Measurements from ENCODE around the gene HYAL2.
"Not testable (repeated sequence)": the region's sequence is repeated elsewhere in the genome, so short reads cannot be mapped to it uniquely, and the experiment has no call there.

HYAL2 gene

DNA sequence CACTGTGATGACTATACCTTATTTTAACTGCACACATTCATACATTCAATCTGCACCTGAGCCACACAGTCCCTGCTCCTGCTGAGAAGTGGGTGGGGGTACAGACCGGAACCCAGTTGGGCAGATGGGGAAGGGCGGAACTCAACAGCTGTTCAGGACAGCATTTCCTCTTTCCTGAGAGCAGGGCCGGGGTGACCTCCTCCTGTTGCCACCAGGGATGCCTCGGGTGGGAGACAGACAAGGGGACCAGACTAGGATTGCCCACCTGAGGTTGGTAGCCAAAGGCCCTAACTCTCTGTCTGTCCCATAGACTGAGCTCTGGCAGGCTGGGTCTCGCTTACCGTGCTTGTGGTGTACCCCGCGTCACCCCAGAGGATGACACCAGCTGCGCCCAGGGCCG is 3.9 kb downstream of the HYAL2 start:
- no peaks in the 10 kb centered on the region for H3K27me3 ChIP-seq (ENCODE audit: low read depth, low read length)
- no peaks in the 10 kb centered on the region for H3K9me3 ChIP-seq (ENCODE audit: control insufficient read depth in 1 of 2, low read length in 2 of 2)
- no peak overlapping the region for H3K27ac ChIP-seq (ENCODE audit: low read length)
- peaks cover 19 to 51% of the 10 kb centered on the region in 2 donors for H3K4me1 ChIP-seq (ENCODE audit: control insufficient read depth in 1 of 2, insufficient read depth in 2 of 2, low read length in 2 of 2)
- peak overlapping the region; percentile 30 to 87 for H3K4me3 ChIP-seq (ENCODE audit: low read depth in 1 of 2, low read length in 2 of 2)
- peaks cover 14 to 17% of the 10 kb centered on the region in 2 donors for H3K36me3 ChIP-seq (ENCODE audit: control insufficient read depth in 1 of 2, insufficient read depth in 2 of 2, low read length in 2 of 2)

DNA sequence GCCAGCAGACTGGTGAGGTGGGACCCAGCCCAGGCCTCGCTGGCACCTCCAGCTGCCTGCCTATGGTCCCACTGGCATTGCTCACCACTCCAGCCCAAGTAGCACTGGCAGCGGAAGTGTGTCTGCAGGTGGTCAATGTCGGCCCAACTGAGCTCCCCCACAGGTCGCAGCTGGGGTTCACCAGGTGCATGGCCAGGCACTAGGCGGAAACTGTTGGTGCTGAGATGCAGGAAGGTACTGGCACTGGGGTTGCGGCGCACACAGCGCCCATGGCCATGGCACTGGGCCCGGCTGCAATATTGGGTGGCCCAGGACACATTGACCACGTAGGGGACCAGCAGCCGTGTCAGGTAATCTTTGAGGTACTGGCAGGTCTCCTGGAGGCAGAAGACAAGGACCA is 4.4 kb downstream of the HYAL2 start:
- Histone ChIP-seq H3K27ac (ENCODE audit: low read length) (no peak overlapping the region), H3K9me3 (ENCODE audit: control insufficient read depth in 1 of 2, low read length in 2 of 2) (no peaks in the 10 kb centered on the region), H3K36me3 (ENCODE audit: control insufficient read depth in 1 of 2, insufficient read depth in 2 of 2, low read length in 2 of 2) (peaks cover 14 to 17% of the 10 kb centered on the region in 2 donors), H3K4me3 (ENCODE audit: low read depth in 1 of 2, low read length in 2 of 2) (peak overlapping the region; percentile 30 to 87), H3K4me1 (ENCODE audit: control insufficient read depth in 1 of 2, insufficient read depth in 2 of 2, low read length in 2 of 2) (peaks cover 19 to 50% of the 10 kb centered on the region in 2 donors), H3K27me3 (ENCODE audit: low read depth, low read length) (no peaks in the 10 kb centered on the region)

- peak overlapping the region; percentile 67 for H3K27ac ChIP-seq (ENCODE audit: low read length)
- H3K27me3 ChIP-seq (ENCODE audit: low read depth, low read length) = no peaks in the 10 kb centered on the region
- peaks cover 14 to 17% of the 10 kb centered on the region in 2 donors for H3K36me3 ChIP-seq (ENCODE audit: control insufficient read depth in 1 of 2, insufficient read depth in 2 of 2, low read length in 2 of 2)
- H3K4me1 ChIP-seq (ENCODE audit: control insufficient read depth in 1 of 2, insufficient read depth in 2 of 2, low read length in 2 of 2) = peaks cover 19 to 43% of the 10 kb centered on the region in 2 donors
- H3K9me3 ChIP-seq (ENCODE audit: control insufficient read depth in 1 of 2, low read length in 2 of 2) = no peaks in the 10 kb centered on the region
- no peak overlapping the region for H3K4me3 ChIP-seq (ENCODE audit: low read depth in 1 of 2, low read length in 2 of 2)
Observed at GRCh38 chr3:50317300-50317699, 5.2 kb downstream of the HYAL2 start.

DNA sequence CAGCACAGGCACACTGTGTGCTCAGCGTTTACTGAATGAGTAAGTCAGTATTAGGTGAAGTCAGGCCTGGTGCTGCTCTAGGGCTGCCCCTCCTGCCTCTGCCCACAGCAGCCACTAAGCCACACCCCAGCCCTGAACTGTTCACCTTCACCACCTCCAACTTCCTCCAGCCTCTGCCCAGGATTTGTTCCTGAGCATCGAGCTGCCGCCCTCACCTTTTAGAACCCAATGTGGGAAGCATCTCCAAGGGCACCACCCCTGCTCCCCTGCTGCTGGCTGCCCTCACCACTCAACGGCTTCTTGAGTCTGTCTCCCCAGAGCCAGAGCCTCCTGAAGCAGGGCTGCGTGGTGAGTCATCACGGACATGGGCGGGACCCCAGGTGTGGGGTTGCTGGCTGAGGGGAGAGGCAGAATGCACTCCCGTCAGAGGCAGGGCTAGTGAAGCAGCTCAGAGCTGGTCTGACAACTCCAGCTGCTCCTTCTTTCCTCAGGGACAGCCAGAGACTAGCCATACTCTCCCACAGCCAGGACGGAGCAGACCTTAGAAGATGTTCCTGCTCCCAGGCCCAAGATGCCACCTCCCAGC is 5.8 kb downstream of the HYAL2 start:
- Histone ChIP-seq H3K27me3 (ENCODE audit: low read depth, low read length) (no peaks in the 10 kb centered on the region), H3K4me1 (ENCODE audit: control insufficient read depth in 1 of 2, insufficient read depth in 2 of 2, low read length in 2 of 2) (peaks cover 19 to 37% of the 10 kb centered on the region in 2 donors), H3K27ac (ENCODE audit: low read length) (peak overlapping the region; percentile 67), H3K9me3 (ENCODE audit: control insufficient read depth in 1 of 2, low read length in 2 of 2) (no peaks in the 10 kb centered on the region), H3K4me3 (ENCODE audit: low read depth in 1 of 2, low read length in 2 of 2) (no peak overlapping the region), H3K36me3 (ENCODE audit: control insufficient read depth in 1 of 2, insufficient read depth in 2 of 2, low read length in 2 of 2) (peaks cover 14 to 17% of the 10 kb centered on the region in 2 donors)

GRCh38 chr3:50314816-50315215 is 7.7 kb downstream of the HYAL2 start:
- Histone ChIP-seq H3K36me3 (ENCODE audit: control insufficient read depth in 1 of 2, insufficient read depth in 2 of 2, low read length in 2 of 2) (peaks cover 14 to 15% of the 10 kb centered on the region in 2 donors), H3K4me3 (ENCODE audit: low read depth in 1 of 2, low read length in 2 of 2) (no peak overlapping the region), H3K9me3 (ENCODE audit: control insufficient read depth in 1 of 2, low read length in 2 of 2) (no peaks in the 10 kb centered on the region), H3K27me3 (ENCODE audit: low read depth, low read length) (no peaks in the 10 kb centered on the region), H3K4me1 (ENCODE audit: control insufficient read depth in 1 of 2, insufficient read depth in 2 of 2, low read length in 2 of 2) (peaks cover 12 to 28% of the 10 kb centered on the region in 2 donors), H3K27ac (ENCODE audit: low read length) (no peak overlapping the region)

GRCh38 chr3:50314342-50314741 is 8.2 kb downstream of the HYAL2 start:
- Histone ChIP-seq H3K27ac (ENCODE audit: low read length) (no peak overlapping the region), H3K27me3 (ENCODE audit: low read depth, low read length) (no peaks in the 10 kb centered on the region), H3K4me3 (ENCODE audit: low read depth in 1 of 2, low read length in 2 of 2) (no peak overlapping the region), H3K4me1 (ENCODE audit: control insufficient read depth in 1 of 2, insufficient read depth in 2 of 2, low read length in 2 of 2) (peaks cover 12 to 23% of the 10 kb centered on the region in 2 donors), H3K36me3 (ENCODE audit: control insufficient read depth in 1 of 2, insufficient read depth in 2 of 2, low read length in 2 of 2) (peaks cover 13 to 14% of the 10 kb centered on the region in 2 donors), H3K9me3 (ENCODE audit: control insufficient read depth in 1 of 2, low read length in 2 of 2) (no peaks in the 10 kb centered on the region)

- H3K27me3 ChIP-seq (ENCODE audit: low read depth, low read length); H3K36me3 ChIP-seq (ENCODE audit: control insufficient read depth in 1 of 2, insufficient read depth in 2 of 2, low read length in 2 of 2); H3K4me3 ChIP-seq (ENCODE audit: low read depth in 1 of 2, low read length in 2 of 2); H3K9me3 ChIP-seq (ENCODE audit: control insufficient read depth in 1 of 2, low read length in 2 of 2); H3K4me1 ChIP-seq (ENCODE audit: control insufficient read depth in 1 of 2, insufficient read depth in 2 of 2, low read length in 2 of 2); H3K27ac ChIP-seq (ENCODE audit: low read length): not testable (repeated sequence)
Observed at GRCh38 chr3:50312041-50312440, 10.5 kb downstream of the HYAL2 start.

- no peak overlapping the region for H3K4me3 ChIP-seq (ENCODE audit: low read depth in 1 of 2, low read length in 2 of 2)
- no peak overlapping the region for H3K27ac ChIP-seq (ENCODE audit: low read length)
- no peaks in the 10 kb centered on the region for H3K27me3 ChIP-seq (ENCODE audit: low read depth, low read length)
- no peaks in the 10 kb centered on the region for H3K9me3 ChIP-seq (ENCODE audit: control insufficient read depth in 1 of 2, low read length in 2 of 2)
- H3K4me1 ChIP-seq (ENCODE audit: control insufficient read depth in 1 of 2, insufficient read depth in 2 of 2, low read length in 2 of 2) = peaks cover 11 to 16% of the 10 kb centered on the region in 2 donors
- H3K36me3 ChIP-seq (ENCODE audit: control insufficient read depth in 1 of 2, insufficient read depth in 2 of 2, low read length in 2 of 2) = no peaks in the 10 kb centered on the region
Observed at GRCh38 chr3:50304601-50305000, 17.9 kb downstream of the HYAL2 start.

- Histone ChIP-seq H3K4me3 (ENCODE audit: low read depth in 1 of 2, low read length in 2 of 2) (peak within 1 kb of the TSS in 1 of 2 donors; percentile 16), H3K27me3 (ENCODE audit: low read depth, low read length) (no peaks in the 10 kb centered on the region), H3K4me1 (ENCODE audit: control insufficient read depth in 1 of 2, insufficient read depth in 2 of 2, low read length in 2 of 2) (peaks cover 16 to 22% of the 10 kb centered on the region in 2 donors), H3K36me3 (ENCODE audit: control insufficient read depth in 1 of 2, insufficient read depth in 2 of 2, low read length in 2 of 2) (no peaks in the 10 kb centered on the region), H3K9me3 (ENCODE audit: control insufficient read depth in 1 of 2, low read length in 2 of 2) (no peaks in the 10 kb centered on the region), H3K27ac (ENCODE audit: low read length) (peak within 1 kb of the TSS; percentile 56)
Observed at GRCh38 chr3:50303013-50303815, 19.3 kb downstream of the HYAL2 start, which contains the start of gene HYAL1. Gene HYAL1 (minus strand): TSS chr3:50303574. CDS start chr3:50302956, 618 bp downstream.

GRCh38 chr3:50302095-50303012 is 20.2 kb downstream of the HYAL2 start:
- H3K4me1 ChIP-seq (ENCODE audit: control insufficient read depth in 1 of 2, insufficient read depth in 2 of 2, low read length in 2 of 2) = peaks cover 17 to 28% of the 10 kb centered on the region in 2 donors

More at GRCh38 chr3:50302095-50303012, 20.2 kb downstream of the HYAL2 start:
- H3K36me3 ChIP-seq (ENCODE audit: control insufficient read depth in 1 of 2, insufficient read depth in 2 of 2, low read length in 2 of 2) = no peaks in the 10 kb centered on the region
- peak overlapping the region; percentile 56 for H3K27ac ChIP-seq (ENCODE audit: low read length)
- peak overlapping the region in 1 of 2 donors; percentile 16 for H3K4me3 ChIP-seq (ENCODE audit: low read depth in 1 of 2, low read length in 2 of 2)
- no peaks in the 10 kb centered on the region for H3K9me3 ChIP-seq (ENCODE audit: control insufficient read depth in 1 of 2, low read length in 2 of 2)
- H3K27me3 ChIP-seq (ENCODE audit: low read depth, low read length) = no peaks in the 10 kb centered on the region

Measured in muscle layer of duodenum (tissue), 2 donors.